GM10847 (cell line): ENCODE measurements around the gene KLHL36.

Source experiments
- POLR2A ChIP-seq: IDR thresholded peaks from 2 replicates; pipeline ENCODE4 v1.6.1; 2011; ENCODE audit not compliant: insufficient read length; ENCODE audit errors: extremely low read depth

Gene KLHL36

GRCh38 chr16:84686707-84687298, 38.5 kb downstream of the KLHL36 start:
- no peak for TF ChIP-seq POLR2A

- no peak for TF ChIP-seq POLR2A
Measured at GRCh38 chr16:84687715-84688114, 39.4 kb downstream of the KLHL36 start.

- no peak for TF ChIP-seq POLR2A
Measured at GRCh38 chr16:84689111-84689510, 40.8 kb downstream of the KLHL36 start.

- TF ChIP-seq POLR2A, result no peak
Measured at GRCh38 chr16:84690088-84690819, 41.9 kb downstream of the KLHL36 start.

DNA sequence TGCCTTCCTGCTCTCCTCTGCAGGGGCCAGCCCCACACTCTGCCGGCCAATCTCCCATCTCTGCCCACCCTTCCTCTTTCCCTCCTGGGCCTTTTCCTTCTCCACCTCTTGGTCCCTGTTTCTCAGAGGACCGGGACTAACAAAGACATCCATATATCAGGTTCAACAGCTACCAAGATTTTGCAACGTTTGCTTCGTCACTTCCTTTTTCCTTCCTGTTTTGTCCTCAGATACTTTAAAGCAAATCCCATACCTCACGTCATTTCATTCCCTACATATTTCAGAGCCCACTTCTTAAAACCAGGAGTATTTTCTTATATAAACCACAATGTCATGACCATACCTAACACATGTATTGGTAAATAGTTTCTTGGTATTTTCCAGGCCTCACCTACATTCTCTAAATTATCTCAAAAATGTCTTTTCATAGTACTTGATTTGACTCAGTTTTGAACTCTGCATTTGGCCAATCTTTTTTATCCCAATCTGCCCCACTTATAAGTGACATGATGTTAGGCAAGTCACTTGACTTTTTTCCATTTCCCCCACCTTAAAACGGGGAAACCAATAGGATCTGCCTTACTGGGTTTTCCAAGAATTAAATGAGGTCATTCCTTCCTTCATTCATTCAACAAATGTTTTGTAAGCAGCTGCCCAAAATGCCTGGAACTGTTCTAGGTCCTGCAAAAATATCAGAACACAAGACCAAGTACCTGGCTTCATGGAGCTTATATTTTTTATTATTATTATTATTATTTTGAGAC, 44.3 kb downstream of the KLHL36 start:
- TF ChIP-seq POLR2A, result no peak

GRCh38 chr16:84694980-84695379, 46.7 kb downstream of the KLHL36 start:
- no peak for TF ChIP-seq POLR2A

- no peak for TF ChIP-seq POLR2A
Measured at GRCh38 chr16:84699147-84699711, 50.9 kb downstream of the KLHL36 start.

DNA sequence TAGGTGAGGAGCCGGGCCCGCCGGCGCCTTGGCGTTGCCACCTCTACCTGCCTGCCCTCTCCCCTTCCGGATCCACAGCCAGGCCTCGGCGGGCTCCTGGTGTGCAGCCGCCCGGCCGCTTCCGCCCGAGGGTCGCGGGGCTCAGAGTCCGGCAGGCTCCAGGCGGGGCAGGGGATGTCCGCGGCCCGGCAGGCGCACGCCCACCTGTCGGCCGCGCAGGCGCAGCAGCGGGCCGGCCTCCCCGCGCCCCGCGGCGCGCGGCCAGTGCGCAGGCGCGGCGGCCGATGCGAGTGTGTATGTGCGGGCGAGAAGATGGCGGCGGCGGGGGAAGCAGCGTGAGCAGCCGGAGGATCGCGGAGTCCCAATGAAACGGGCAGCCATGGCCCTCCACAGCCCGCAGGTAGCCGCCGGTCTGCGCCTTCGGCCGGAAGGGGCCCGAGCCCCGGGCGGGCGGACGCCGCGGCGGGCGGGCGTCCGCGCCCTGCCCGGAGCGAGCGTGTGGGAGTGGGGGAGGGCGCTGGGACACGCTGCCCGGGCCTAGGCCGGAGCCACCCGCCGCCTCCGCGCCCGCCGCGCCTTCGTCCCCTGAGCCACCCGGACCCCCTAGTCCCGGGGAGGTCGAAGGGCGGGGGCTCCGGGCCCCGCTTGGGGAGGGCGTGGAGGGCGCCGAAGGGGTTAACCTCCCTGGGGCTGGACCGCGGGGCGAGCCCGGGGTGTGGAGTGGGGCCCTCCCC, 51.6 kb downstream of the KLHL36 start, which contains the start of gene USP10:
USP10 (plus strand) TSS at position 289 of the 734 bp plus-strand sequence; CDS start at position 380, 91 bp downstream.
- TF ChIP-seq POLR2A, result peak; percentile 71

DNA sequence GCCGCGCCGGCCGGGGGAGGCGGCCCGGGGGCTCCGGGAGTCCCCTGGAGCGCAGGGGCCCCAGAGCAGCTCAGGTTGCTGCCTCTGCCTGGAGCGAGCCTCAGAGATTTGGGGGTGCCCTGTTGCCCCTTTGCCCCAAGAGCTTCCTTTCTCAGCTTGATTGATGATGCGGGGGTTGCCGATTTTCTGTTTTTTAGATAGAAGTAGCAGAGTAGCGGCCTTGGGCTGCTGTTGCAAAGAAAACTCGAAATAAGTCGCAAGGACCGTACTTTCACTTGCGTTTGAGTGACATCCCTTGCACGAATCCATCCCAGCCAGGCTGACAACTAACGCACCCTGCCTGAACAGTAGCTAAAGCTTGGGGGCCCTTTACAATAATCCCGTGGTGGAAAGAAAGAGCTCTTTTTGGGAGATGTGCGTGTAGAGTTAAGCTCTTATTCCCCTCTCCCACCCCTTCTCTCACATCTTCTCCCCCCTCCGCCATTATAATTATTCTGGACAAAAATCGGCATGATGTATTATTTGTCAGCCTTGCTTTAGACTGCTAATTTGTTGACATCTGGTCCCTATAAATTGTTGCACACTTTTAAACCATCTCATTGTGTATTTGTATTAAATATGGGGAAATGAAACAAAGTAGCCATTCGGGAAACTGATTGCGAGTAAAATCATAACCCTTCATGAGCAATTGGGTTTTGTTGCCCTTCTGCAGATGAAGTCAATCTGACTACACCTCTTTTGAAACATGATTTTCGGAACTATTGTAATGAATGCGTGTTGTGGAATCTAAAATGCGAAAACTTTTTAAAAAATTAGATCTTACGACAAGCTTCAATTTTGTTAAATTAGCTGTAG, 52.4 kb downstream of the KLHL36 start:
- no peak for TF ChIP-seq POLR2A

GRCh38 chr16:84703681-84704080, 55.4 kb downstream of the KLHL36 start:
- no peak for TF ChIP-seq POLR2A

DNA sequence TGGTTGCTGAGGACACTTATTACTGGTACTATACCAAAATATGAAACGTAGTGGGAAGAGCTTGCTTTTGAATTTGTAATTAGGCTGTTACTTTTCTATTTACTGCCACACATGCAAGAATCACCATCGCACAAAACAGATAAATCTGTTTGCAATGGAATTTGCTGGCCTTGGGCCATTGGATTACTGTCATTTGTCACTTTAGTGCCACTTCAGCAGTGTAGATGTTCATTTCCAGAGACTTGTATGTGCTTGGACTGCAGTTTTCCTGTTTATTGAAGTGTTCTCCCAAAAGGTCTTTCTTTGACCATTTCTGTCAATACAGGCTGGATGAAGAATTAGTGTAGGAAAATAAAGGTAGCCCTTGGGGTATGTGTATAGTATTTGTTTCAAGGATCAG, 55.9 kb downstream of the KLHL36 start:
- TF ChIP-seq POLR2A, result no peak

- TF ChIP-seq POLR2A, result no peak
Measured at GRCh38 chr16:84706856-84707255, 58.5 kb downstream of the KLHL36 start.

DNA sequence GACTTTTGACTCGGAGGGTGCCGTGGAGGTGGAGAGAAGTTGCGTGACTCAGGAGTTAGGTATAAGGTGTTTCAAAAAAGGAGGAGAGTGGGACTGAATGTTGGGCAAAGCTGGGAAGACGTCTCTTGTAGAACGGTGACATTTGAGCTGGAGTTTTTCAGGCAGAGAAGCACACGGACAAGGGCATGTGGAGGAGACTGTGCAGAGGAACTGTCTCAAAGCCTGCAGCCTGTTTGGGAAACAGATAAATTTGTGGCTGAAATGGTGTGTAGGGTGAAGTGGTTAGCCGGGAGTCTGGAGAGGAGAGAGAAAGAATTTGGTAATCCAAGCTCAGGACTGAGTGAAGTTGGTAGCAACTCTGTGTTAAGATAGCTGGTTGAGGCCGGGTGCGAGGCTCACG, 61.3 kb downstream of the KLHL36 start:
- TF ChIP-seq POLR2A, result no peak

DNA sequence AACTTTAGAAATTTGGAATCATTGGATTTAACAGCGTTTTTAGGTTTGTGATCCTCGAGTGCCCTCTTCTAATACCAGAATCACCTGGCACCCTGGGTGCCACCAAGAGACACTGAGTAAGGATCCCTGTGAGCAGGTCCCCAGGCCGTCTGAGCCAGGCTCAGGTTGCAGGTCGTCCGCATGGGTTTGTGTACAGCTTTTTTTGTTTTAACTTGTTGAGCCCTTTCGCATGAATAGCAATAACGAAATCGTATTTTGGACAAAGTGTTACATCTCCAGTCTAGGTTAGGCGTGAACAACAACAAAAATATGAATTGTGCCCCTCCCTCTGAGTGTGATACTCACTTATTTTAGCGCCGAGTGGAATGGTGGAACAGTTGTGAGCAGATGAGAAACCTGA, 62.4 kb downstream of the KLHL36 start:
- TF ChIP-seq POLR2A, result no peak
